ENCODE data around the gene HLA-DRA.
"Not testable (repeated sequence)": the region's sequence is repeated elsewhere in the genome, so short reads cannot be mapped to it uniquely, and the experiment has no call there.

The HLA-DRA gene

DNA sequence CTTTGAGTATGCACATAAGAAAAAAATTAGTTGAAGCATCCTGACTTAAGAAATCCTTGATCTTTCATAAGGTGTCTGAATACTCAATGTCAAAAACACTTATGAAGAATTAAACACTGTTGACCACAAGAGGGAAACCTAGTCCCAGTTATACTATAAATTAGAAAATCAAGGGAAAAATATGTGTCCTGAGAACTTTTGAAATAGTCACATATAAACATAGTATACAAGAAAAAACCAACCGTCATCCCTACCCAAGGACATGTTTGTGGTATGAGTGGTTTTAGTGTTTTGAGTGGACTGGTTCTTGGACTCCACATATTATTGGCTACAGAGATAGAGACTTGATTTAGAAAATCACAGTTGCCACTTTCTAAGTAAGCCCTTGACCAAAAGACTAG lies 7.6 kb upstream of the HLA-DRA start:
- no peak for DNase-seq

- not testable (repeated sequence) for DNase-seq
Measured at GRCh38 chr6:32433950-32434349, 5.7 kb upstream of the HLA-DRA start.

DNA sequence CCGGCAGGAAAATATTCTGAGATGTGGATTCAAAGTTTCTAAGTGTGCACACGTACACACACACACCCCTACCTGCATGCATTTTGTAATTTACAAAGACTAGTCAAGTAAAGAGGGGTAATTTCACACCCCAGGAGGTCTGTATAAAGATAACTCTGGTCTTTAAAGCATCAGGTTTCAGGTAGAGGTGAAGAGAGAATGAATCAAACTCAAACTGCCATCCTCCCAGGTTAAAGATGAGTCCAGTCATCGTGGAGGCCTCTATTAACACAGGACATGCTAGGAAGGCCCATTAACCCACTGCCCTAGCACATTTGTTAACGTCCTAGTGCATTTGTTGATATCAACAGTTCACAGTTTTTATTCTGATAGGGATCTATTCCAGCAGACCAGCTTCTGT lies 3.5 kb upstream of the HLA-DRA start:
- no peak for DNase-seq

DNA sequence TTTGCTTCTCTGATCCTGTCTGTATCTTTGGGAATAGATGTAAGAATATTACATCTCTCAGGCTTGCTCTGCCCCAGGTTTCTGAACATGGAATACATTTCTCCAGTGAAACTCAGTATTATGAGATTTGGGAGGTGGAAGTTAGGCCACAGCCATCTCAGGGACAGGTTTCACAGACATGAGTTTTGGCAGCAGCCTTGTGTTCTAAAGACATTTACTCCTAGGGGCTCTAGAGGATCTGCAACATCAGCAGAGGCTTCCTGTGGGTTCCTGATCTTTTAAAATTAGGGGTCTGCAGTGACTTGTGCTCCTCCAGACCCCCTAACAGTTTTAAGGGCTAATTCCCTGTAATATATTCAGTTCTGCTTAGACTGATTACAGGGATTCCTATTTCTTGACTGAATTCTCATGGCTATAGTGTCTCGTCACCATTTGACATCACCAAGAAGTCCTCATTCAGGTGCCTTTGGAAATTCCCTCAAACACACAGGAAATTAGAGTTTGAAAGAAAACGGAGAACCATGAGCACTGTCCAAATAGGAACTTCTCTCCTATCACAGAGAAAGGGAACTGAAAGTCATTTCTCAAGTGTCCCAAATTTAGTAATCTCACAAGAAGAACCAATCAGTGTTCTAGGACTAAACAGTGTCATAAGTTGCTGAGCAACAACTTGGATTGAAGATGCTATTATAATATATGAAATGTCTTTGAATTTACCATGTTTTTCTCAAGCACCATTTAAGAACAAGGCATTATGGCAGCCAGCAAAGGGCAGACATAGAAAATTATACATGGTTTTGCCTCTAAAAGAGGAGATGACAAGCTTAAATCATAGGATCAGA lies 2.5 kb upstream of the HLA-DRA start:
- DNase-seq = no peak

GRCh38 chr6:32439139-32439538 lies 548 bp upstream of the HLA-DRA start:
- DNase-seq = no peak

GRCh38 chr6:32442243-32442667 lies 2.6 kb downstream of the HLA-DRA start:
- DNase-seq = no peak

- no peak for DNase-seq
Measured at GRCh38 chr6:32442977-32443552, 3.4 kb downstream of the HLA-DRA start.

GRCh38 chr6:32444433-32444832 lies 4.7 kb downstream of the HLA-DRA start:
- DNase-seq = no peak

- no peak for DNase-seq
Measured at GRCh38 chr6:32445321-32445854, 5.7 kb downstream of the HLA-DRA start.

GRCh38 chr6:32447932-32448331 lies 8.2 kb downstream of the HLA-DRA start:
- no peak for DNase-seq

DNA sequence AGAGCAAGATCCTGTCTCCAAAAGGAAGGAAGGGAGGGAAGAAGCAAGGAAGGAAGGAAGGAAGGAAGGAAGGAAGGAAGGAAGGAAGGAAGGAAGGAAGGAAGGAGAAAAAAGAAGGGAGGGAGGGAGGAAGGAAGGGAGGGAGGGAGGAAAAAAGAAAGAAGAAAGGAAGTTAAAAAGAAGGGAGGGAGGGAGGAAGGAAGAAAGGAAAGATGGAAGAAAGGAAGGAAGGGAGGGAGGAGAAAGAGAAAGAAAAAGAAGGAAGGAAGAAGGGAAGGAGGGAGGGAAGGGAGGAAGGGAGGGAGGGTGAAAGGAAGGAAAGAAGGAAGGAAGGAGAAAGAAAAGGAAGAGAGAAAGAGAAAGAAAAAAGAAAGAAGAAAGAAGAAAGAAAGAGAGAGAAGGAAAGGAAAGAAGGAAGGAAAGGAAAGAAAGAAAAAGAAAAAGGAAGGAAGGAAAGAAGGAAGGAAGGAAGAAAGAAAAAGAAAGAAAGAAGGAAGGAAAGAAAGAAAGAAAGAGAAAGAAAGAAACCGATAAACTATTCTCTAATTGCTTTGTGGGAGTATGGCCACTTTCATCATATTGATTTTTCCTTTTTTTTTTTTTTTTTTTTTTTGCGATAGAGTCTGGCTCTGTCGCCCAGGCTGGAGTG lies 9.5 kb downstream of the HLA-DRA start:
- DNase-seq = no peak

DNA sequence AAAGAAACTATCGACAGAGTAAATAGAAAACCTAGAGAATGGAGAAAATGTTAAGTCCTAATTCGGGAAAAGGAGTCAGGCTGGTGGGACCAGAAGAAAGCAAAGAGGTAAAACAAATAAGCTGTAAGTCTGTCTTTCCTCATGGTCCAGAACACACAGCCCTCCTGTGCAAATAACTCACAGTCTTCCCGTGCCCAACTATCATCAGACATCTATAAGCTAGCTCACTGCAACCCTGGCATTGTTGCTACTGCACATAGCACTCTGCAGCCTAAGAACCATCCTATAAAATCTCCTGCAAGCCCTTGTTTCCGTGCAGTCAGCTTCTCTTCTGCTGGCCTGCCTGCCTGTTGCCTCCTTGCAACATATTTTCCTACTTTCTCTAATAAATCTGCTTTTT lies 17.4 kb downstream of the HLA-DRA start:
- no peak for DNase-seq

GRCh38 chr6:32459781-32460424 lies 20.2 kb downstream of the HLA-DRA start:
- no peak for DNase-seq

GRCh38 chr6:32460528-32460927 lies 20.8 kb downstream of the HLA-DRA start:
- DNase-seq = no peak

DNA sequence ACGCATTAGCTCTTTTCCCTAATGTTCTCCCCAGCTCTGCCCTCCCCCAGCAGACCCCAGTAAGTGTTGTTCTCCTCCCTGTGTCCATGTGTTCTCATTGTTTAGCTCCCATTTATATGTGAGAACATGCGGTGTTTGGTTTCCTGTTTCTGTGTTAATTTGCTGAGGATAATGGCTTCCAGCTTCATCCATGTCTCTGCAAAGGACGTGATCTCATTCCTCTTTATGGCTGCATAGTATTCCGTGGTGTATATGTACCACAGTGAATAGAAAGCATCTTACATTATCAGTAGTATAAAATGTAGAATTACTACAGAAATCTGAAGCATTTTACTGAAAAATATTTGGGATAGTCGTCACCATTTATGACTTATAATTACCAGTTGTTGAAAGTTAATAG lies 21.8 kb downstream of the HLA-DRA start:
- no peak for DNase-seq

DNA sequence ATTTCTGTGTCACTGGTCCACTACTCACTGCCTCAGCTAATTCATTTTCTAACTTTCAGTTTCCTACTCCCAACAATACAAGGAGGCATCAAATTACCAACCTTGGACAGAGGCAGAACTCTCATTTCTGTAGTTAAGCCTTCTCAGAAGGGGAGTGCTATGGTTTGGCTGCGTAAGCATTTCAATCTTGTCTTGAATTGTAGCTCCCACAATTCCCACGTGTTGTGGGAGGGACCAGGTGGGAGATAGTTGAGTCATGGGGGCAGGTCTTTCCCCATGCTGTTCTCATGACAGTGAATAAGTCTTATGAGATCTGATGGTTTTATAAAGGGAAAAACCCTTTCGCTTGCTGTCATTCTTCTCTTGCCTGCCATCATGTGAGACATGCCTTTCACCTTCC lies 22.9 kb downstream of the HLA-DRA start:
- no peak for DNase-seq

GRCh38 chr6:32467743-32468503 lies 28.2 kb downstream of the HLA-DRA start:
- not testable (repeated sequence) for DNase-seq

DNA sequence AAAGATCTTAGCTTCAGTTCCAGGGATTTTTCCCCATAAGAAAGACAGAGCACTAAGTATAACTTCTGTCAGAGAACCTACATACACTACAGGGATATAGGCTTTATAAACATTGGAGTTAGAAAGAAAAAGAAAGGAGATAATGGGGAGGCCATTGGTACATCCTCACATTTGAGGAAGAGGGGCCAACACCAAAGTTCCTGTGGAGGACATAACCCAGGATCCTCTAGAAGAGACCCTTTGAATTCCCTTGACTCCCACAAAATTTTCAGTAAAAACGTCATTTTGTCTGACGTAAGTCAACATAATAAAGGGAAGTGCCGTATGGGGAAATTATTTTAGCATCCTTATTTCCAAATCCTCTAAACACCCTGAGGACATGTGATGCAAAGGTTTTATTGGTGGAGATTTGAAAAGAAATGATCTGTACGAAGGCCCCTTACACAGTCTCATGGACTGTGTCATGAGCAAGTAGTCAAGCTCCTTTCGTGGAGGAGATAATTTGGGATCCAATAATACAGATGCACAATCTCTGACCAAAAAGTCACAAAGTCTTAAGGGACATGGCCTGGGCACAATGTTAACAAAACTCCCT lies 33.2 kb downstream of the HLA-DRA start:
- DNase-seq = no peak

GRCh38 chr6:32473376-32474348 lies 34.0 kb downstream of the HLA-DRA start:
- not testable (repeated sequence) for DNase-seq

GRCh38 chr6:32475392-32476206 lies 35.9 kb downstream of the HLA-DRA start:
- DNase-seq = no peak

Data from T1000 (cell line).